Fibroblast of pulmonary artery (primary cell): ENCODE results near the gene TGOLN2.
A peak's percentile ranks its signal among the peaks of the same experiment; 100 is the strongest.
"Not testable (repeated sequence)": the region's sequence is repeated elsewhere in the genome, so short reads cannot be mapped to it uniquely, and the experiment has no call there.

Experiments used
- DNase-seq: peaks from one replicate; pipeline ENCODE4 v3.0.0-alpha.2; 2010; ENCODE audit warnings: low read depth
- H3K4me3 ChIP-seq: replicated peaks from 2 replicates; pipeline ENCODE4 v1.5.1; 2011; ENCODE audit warnings: low read depth, mild to moderate bottlenecking, control low read depth, low read length, moderate library complexity
- TF ChIP-seq, protein P1 (sequence below): IDR thresholded peaks from 2 replicates; pipeline ENCODE4 v1.5.1; 2011; ENCODE audit warnings: mild to moderate bottlenecking, control low read depth, low read length, inconsistent platforms; ENCODE audit errors: missing control alignments

TGOLN2 gene

DNA sequence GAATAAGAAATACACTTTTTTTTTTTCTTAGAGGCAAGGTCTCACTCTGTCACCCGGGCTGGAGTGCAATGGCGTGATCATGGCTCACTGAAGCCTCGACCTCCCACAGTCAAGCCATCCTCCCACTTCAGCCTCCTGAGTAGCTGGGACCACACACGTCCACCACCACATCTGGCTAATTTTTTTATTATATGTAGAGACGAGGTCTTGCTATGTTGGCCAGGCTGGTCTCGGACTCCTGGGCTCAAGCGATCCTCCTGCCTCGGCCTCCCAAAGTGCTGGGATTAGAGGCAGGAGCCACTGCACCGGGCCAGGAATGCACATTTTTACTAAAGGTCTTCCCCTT, 2.4 kb downstream of the TGOLN2 start:
- DNase-seq: no peak
- peak overlapping the region; percentile 86 for H3K4me3 ChIP-seq
- TF ChIP-seq, protein P1, sequence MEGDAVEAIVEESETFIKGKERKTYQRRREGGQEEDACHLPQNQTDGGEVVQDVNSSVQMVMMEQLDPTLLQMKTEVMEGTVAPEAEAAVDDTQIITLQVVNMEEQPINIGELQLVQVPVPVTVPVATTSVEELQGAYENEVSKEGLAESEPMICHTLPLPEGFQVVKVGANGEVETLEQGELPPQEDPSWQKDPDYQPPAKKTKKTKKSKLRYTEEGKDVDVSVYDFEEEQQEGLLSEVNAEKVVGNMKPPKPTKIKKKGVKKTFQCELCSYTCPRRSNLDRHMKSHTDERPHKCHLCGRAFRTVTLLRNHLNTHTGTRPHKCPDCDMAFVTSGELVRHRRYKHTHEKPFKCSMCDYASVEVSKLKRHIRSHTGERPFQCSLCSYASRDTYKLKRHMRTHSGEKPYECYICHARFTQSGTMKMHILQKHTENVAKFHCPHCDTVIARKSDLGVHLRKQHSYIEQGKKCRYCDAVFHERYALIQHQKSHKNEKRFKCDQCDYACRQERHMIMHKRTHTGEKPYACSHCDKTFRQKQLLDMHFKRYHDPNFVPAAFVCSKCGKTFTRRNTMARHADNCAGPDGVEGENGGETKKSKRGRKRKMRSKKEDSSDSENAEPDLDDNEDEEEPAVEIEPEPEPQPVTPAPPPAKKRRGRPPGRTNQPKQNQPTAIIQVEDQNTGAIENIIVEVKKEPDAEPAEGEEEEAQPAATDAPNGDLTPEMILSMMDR: no peak

DNA sequence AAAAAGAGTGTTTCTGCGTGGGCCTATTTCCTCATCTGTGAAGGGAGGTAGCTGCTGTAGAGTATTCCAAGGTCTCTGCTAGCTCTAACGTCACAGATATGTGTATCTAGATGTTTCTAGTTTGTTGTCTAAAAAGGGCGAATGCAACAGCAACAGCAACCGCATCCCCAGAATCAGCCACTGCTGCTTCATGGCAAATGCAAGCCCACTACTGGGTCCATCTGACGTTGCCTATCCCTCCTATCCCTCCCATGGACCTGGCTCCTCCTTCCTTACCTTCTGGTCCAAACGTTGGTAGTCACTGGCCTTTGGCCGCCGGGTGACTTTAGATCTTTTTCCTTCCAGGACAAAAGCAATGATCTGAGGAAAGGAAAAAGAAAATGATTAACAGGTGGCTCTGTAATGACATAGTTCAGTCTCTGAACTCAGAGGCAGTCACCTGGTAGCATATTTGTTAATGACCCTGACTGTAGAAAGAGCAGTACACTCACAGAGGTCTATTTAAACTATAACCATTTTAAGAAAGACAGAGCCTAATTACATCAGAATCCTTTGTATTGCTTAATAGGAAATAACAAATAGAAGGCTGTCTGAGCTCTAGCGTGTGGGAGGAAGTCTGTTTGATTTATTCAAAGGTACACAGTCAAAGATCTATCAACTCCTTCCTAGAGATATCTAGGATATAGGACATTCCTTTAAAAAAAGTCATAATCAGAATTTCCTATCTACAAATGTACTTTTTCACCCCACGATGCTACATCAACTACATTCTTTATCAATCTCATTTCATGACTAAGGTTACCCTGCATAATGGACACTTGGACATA, 2.9 kb downstream of the TGOLN2 start:
- peak; percentile 75 for DNase-seq
- TF ChIP-seq, protein P1: no peak
- H3K4me3 ChIP-seq: peak overlapping the region; percentile 86

DNA sequence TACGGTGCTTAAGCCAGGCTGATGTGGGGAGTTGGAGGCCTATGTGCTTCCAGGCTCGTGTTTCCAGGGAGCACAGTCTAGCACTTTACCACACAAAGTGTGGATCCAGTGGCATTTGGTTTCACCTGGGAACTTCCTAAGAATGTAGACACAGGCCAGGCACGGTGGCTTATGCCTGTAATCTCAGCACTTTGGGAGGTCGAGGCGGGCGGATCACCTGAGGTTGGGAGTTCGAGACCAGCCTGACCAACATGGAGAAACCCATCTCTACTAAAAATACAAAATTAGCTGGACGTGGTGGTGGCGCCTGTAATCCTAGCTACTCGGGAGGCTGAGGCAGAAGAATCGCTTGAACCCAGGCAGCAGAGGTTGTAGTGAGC, 3.8 kb downstream of the TGOLN2 start:
- not testable (repeated sequence) for DNase-seq, H3K4me3 ChIP-seq

DNA sequence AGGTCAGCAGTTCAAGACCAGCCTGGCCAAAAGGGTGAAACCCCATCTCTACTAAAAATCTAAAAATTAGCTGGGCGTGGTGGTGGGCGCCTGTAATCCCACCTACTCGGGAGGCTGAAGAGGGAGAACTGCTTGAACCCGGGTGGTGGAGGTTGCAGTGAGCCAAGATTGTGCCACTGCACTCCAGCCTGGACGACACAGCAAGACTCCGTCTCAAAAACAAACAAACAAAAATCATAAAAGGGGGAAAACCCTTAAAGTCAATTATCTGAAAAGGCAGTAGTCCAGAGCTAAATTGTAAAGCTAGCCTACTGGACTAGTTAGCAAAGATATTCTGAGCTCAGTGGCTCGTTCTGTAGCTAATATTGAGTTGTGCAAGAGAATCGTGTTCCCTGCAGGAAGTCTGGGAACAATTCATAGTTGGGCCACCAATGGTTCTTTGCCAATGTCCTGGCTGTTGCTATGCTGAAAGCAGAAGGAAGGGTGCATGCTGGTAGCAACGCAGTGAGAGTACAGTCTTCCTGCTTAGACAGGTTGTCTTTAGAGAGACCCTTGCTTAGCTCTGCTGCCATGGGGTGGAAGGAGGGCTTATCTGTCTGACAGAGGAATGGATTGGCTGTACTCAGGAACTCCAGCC, 4.3 kb downstream of the TGOLN2 start:
- H3K4me3 ChIP-seq: no peak overlapping the region
- peak; percentile 56 for DNase-seq
- TF ChIP-seq, protein P1: no peak

DNA sequence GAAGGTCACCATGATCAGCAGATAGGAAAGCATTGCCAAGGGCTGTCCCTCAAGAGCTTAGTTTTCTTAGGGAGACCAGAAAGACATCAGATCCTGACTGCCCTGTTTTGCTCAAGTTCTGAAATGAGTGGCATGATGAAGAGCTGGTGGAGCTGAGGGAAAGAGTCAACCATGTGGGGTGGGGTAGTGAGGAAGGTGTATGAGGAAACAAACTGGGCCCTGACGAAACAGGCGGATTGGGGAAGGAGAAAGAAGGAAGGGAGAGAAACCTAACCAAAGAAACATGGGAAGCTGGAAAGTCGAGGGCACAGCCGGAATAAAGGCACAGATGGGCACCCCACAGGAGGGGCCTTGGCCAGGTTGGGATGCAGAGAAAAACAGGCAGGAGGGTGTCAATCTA, 8.0 kb downstream of the TGOLN2 start:
- DNase-seq: no peak
- TF ChIP-seq, protein P1: no peak
- no peak overlapping the region for H3K4me3 ChIP-seq

DNA sequence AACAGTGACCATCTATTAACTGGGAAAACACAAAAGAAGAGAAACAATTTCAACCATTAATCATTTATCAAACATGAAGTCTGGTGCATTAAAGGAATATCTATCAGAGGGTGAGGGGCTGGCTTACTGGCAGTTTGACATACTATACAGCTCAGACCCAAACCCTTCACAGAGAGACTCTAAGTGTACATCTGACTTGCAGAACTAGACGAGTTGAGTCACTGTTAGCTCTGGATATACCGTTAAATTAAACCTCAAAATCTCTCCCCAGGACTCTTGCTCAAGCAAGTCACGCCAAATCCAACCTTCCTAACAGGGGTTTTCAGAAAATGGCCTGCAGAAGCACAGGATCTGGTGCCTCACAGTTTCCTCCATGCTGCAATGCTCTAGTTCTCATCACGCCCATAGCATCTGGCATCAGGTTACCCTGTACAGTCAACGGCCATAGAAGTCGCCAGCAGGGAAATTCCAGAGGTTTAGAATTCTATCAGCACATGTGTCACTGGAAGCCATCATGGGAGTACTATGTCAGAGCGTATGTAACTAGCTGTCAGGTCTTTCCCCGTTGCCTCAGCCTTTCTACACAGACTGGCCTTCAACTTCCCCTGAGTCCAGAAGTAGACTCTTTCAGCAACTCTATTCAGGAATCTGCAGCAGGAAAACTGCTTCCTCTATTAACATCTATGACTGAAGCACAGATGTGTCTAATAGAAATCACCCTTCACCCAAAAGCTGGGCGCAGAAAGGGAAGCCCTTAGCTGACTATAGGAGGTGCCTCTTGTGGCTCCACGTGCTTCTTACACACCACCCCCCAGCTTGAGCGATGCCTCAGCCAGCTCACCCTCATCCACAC, 9.3 kb downstream of the TGOLN2 start:
- no peak overlapping the region for H3K4me3 ChIP-seq
- TF ChIP-seq, protein P1: no peak
- DNase-seq: peak; percentile 61

DNA sequence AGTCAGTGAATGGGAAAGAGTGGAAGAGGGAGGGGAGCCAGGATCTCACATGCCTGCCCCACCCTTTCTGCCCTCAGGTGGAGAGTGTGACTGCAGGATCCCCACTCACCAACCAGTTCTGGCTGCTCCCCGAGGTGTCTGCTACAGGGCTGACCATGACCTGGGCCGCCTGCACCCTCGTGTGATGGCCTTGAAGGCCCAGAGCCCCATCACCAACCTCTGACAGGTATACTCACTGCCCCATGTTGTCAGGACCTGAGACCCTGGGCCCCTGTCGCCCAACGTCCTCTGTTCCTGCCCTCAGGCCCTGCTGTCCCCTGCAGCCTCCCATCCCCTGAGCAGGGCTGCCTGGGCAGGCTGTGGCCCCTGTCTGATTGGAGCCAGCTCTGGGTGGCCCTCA, 11.9 kb downstream of the TGOLN2 start:
- not testable (repeated sequence) for H3K4me3 ChIP-seq, DNase-seq
